HL-60 (cell line): ENCODE measurements around the gene ZNF132. TPM values are rescaled to one million over a fixed set of nuclear protein-coding genes. Genes with fewer than 3 reads are reported as not detected.
A peak's percentile ranks its signal among the peaks of the same experiment; 100 is the strongest.

ENCODE experiments used
- DNase-seq, 2 experiments: peaks; one replicate each; pipeline ENCODE4 v3.0.0-alpha.2; 2010 to 2020; ENCODE audit warnings: low read depth in 1 of 2, low spot score in 1 of 2
- H3K27ac ChIP-seq: fragments of 250-450 bp; sonication (Bioruptor Pico); replicated peaks from 2 replicates; pipeline ENCODE4 v1.5.1; 2020; ENCODE audit warnings: mild to moderate bottlenecking, moderate library complexity
- H3K27me3 ChIP-seq: fragments of 250-450 bp; sonication (Bioruptor Pico); 2 replicates; pipeline ENCODE4 v1.5.1; 2021; ENCODE audit warnings: mild to moderate bottlenecking, moderate library complexity; ENCODE audit not compliant: insufficient read depth, poor library complexity, severe bottlenecking
- H3K4me3 ChIP-seq: replicated peaks from 2 replicates; pipeline ENCODE4 v1.5.1; 2011; ENCODE audit warnings: mild to moderate bottlenecking, control low read depth, low read length; ENCODE audit not compliant: insufficient read depth
- CTCF ChIP-seq: IDR thresholded peaks from one replicate; pipeline ENCODE4 v1.5.1; 2011; ENCODE audit warnings: low read length, control low read depth, inconsistent platforms; ENCODE audit not compliant: insufficient read depth
- GABPA ChIP-seq: IDR thresholded peaks from 2 replicates; pipeline ENCODE4 v1.6.1; 2012; ENCODE audit warnings: low read depth
- POLR2AphosphoS5 ChIP-seq: IDR thresholded peaks from 2 replicates; pipeline ENCODE4 v1.6.1; 2012; ENCODE audit warnings: low read depth
- REST ChIP-seq: IDR thresholded peaks from 2 replicates; pipeline ENCODE4 v1.6.1; 2012; ENCODE audit warnings: low read depth; ENCODE audit not compliant: insufficient replicate concordance
- SPI1 ChIP-seq: IDR thresholded peaks from 2 replicates; pipeline ENCODE4 v1.6.1; 2012; ENCODE audit warnings: low read depth, mild to moderate bottlenecking, borderline replicate concordance
- microRNA-seq: library from miRNA; unstranded; fragments of <30 nt; microRNA quantifications from one replicate; pipeline ENCODE4, GENCODE V29; 2018

The ZNF132 gene

GRCh38 chr19:58385313-58385890, 54.6 kb downstream of the ZNF132 start:
- Histone ChIP-seq H3K27me3 (no peaks in the 10 kb centered on the region), H3K4me3 (no peak overlapping the region), H3K27ac (peak overlapping the region; percentile 98)
- TF ChIP-seq GABPA (no peak), POLR2AphosphoS5 (no peak)
- DNase-seq, result no peak

GRCh38 chr19:58382997-58383603, 56.9 kb downstream of the ZNF132 start:
- no peaks in the 10 kb centered on the region for H3K27me3 ChIP-seq
- no peak overlapping the region for H3K27ac ChIP-seq
- H3K4me3 ChIP-seq, result no peak overlapping the region
- TF ChIP-seq SPI1 (no peak), CTCF (no peak), REST (no peak), GABPA (no peak), POLR2AphosphoS5 (no peak)
- no peak for DNase-seq

Small RNAs within 50 kb of the gene (microRNA-seq; reads per million reads assigned to microRNA genes)
- gene MIR4754, result not detected
